Fibroblast of mammary gland (primary cell): Measurements from ENCODE around the gene NUMB.

Source experiments
- DNase-seq: peaks from one replicate; pipeline ENCODE4 v3.0.0-alpha.2; 2010; ENCODE audit warnings: low read depth
- H3K4me3 ChIP-seq: 2 replicates; pipeline ENCODE4 v1.5.1; 2011; ENCODE audit warnings: low read depth, mild to moderate bottlenecking, low read length, moderate library complexity; ENCODE audit not compliant: control insufficient read depth
- TF ChIP-seq, protein P1 (sequence below): conservative IDR thresholded peaks from 2 replicates; pipeline ENCODE4 v1.5.1; 2011; ENCODE audit warnings: low read depth, low read length, inconsistent platforms; ENCODE audit not compliant: control insufficient read depth, insufficient read depth

The NUMB gene

DNA sequence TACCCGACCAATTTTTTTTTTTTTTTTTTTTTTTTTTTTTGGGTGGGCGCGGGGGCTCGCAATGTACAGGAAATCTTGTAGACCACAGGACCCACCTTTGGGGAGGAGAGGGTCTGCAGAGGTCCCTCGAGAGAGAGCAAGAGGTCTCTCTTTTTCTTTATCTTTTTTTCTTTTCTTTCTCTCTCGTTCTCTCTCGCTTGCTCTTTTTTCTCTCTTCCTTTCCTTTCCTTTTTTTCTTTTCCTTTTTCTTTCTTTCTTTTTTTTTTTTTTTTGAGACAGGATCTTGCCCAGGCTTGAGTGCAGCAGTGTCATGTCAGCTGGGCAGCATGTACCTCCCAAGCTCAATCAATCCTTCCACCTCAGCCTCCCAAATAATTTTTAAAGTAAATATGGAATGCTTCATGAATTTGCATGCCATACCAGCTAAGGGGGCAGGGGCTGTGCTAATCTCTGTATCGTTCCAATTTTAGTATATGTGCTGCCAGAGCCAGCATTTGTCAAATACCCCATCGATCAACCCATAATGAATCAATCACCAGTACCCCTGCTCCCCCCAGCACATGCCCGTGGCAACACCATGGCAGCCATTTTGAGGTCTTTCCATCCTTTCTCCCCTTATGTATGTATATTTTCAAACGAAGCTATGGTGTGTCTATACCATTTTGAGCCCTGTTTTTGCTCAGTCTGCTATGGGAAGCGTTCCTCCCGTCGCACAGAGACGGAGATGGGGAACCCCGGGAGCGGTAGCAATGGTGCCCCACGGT is 211.8 kb downstream of the NUMB start:
- TF ChIP-seq, protein P1, sequence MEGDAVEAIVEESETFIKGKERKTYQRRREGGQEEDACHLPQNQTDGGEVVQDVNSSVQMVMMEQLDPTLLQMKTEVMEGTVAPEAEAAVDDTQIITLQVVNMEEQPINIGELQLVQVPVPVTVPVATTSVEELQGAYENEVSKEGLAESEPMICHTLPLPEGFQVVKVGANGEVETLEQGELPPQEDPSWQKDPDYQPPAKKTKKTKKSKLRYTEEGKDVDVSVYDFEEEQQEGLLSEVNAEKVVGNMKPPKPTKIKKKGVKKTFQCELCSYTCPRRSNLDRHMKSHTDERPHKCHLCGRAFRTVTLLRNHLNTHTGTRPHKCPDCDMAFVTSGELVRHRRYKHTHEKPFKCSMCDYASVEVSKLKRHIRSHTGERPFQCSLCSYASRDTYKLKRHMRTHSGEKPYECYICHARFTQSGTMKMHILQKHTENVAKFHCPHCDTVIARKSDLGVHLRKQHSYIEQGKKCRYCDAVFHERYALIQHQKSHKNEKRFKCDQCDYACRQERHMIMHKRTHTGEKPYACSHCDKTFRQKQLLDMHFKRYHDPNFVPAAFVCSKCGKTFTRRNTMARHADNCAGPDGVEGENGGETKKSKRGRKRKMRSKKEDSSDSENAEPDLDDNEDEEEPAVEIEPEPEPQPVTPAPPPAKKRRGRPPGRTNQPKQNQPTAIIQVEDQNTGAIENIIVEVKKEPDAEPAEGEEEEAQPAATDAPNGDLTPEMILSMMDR, result no peak
- DNase-seq, result no peak
- H3K4me3 ChIP-seq, result peak overlapping the region; percentile 66

DNA sequence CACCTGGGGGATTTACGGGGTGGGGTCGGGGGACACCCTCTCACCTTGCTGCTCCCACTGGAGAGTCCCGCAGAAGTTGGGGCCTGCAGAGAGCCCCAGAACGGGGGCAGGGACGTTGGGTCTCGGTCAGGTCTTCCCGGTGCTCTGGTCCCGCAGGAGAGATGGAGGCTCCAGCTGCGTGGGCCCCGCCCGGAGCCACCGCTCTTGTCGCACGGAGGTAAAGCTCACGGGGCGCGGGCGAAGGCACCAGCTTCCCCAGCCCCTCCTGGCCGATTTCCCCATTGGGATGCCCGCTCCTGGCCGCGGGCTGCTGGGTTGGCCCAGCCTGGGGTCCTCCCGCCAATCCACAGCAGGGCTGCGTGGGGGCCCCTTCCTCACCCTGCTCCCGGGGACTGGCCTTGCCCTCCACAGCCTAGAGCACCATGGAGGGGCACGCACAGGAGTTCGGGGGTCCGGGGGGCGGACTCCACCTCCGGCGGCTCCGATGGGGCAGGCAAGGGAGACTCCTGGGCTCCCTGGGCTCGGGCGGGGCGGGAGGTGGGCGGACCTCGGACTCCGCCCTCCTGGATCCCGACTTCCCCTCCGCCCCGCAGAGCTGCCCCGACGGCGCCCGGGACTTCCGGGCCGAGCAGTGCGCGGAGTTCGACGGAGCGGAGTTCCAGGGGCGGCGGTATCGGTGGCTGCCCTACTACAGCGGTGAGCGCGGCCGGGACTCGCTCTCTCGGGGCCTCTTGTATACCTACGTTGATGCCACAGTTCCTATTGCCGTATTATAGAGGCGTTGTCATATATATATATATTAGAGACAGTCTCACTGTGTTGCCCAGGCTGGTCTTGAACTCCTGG is 212.6 kb downstream of the NUMB start:
- peak overlapping the region; percentile 66 for H3K4me3 ChIP-seq
- DNase-seq, result peak; percentile 46
- TF ChIP-seq, protein P1, result no peak

DNA sequence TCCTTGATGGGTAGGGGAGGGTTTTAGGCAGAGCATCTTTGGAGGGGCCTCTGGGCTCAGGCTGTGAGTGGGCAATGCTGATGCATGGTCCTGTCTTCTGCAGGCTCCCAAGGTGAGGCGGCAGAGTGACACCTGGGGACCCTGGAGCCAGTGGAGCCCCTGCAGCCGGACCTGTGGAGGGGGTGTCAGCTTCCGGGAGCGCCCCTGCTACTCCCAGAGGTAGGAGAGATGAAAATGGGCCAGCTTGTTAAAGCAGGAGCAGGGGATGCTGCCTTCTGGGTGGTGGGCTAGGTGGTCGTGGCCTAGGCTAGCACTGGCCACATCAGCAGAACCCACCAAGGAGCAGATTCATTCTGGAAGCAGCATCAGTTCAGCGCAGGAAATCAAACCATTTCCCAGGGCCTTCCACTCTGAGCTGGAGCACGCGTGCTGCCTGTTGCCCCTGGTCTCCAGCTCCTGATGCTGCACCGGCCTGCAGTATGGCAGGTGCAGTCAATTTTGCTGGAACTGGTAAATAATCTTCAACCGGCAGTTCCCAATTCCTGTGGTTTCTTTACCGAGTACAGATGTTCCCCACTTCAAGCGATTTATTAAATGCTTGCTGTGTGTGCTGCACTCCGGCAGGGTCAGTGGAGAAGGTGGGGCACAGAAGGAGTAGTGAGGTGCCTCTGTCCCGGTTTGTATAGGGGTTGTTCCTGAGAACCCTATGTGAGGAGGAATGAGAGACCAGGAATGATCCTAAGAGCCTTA is 213.6 kb downstream of the NUMB start:
- TF ChIP-seq, protein P1, result no peak
- no peak overlapping the region for H3K4me3 ChIP-seq

DNA sequence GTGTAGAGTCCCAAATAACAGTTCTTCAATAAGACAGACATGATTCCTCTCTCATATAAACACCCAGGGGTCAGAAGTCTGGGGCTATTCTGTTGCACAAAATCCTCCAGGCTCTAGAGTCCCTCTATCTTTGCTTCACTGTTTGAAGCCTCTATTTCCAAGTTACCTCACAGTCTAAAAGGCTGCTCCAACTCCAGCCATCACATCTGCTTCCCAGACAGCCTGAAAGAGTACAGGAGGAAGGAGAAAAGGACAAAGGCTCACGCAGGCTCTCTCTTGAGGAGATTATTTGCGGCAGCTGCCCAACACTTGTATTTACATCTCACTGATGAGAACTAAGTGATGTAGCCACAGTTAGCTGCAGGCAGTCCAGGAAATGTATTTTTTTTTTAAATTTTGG is 214.6 kb downstream of the NUMB start:
- no peak overlapping the region for H3K4me3 ChIP-seq
- DNase-seq, result no peak
- TF ChIP-seq, protein P1, result no peak

More for the DNA sequence above, 213.6 kb downstream of the NUMB start:
- no peak for DNase-seq

DNA sequence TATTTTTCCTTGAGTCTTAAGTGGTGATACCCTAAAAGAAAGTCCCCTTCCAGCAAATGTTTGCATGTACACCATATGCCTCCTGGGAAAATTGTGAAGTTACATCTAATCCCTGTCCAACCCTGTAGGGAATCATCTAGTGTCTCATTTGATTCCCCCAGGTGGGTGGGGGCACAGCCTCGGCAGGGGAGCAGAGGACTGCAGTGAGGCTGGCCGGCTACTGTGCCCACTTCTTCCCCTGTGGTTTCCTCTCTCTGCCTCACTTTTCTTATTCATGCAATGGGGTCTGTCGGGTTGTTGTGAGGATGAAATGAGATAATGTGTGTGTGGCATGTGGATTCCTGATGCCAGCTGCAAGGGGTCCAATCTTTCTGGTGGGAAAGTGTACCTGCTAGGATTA is 215.0 kb downstream of the NUMB start:
- H3K4me3 ChIP-seq, result no peak overlapping the region
- TF ChIP-seq, protein P1, result no peak
- DNase-seq, result no peak

DNA sequence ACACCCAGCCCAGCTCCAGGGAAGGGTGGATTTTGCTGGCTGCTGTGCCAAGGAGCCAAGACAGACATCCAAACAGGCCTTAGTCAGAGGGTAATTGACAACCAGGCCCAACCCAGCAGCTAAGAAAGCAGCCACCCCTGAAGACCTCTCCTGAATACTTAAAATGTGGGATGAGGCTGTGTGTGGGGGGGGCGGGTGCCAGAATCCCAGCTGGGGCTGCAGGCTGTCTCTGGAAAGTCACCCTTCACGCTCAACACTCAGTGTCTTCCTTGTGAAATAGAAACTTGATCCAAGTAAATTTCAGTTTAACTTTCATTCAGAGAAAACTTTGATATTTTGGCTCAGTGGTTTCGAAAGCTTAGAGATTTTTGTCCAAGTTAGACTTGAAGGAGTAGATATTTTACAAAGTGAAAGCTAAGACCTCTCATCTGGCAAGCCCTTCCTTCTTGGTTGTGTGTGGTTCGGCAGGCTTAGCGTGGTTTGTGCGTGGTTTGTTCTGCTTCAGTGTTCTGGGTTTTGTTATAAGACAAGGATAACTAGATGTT is 215.9 kb downstream of the NUMB start:
- H3K4me3 ChIP-seq, result no peak overlapping the region
- DNase-seq, result peak; percentile 25
- TF ChIP-seq, protein P1, result no peak
